K562 (cell line): ENCODE results near the gene DHX8.

ENCODE experiments used
- ARID2 ChIP-seq: fragments of 450-650 bp; IDR thresholded peaks from 2 replicates; pipeline ENCODE4 v1.6.1; 2017; ENCODE audit warnings: antibody characterized with exemption, mild to moderate bottlenecking
- ATF7 ChIP-seq: fragments of 450-650 bp; IDR thresholded peaks from 2 replicates; pipeline ENCODE4 v1.7.1; 2014; ENCODE audit warnings: mild to moderate bottlenecking, moderate library complexity
- CREB1 ChIP-seq, 2 experiments: sonication (generic) in 1 of 2; formaldehyde crosslinking in 1 of 2; IDR thresholded peaks; 2 replicates each; pipeline versions ENCODE4 v1.6.1 to v1.8.0; 2012 to 2022; ENCODE audit warnings: inconsistent platforms in 1 of 2, mild to moderate bottlenecking in 1 of 2, missing genetic modification reagents in 1 of 2, moderate library complexity in 1 of 2
- E2F6 ChIP-seq, 2 experiments: IDR thresholded peaks; 2 replicates each; pipeline ENCODE4 v1.6.1; 2011; ENCODE audit warnings: borderline replicate concordance in 1 of 2, control low read depth in 1 of 2, low read depth in 1 of 2, low read length in 1 of 2, mild to moderate bottlenecking in 1 of 2, mixed read lengths in 1 of 2, moderate library complexity in 1 of 2; ENCODE audit not compliant: insufficient read depth in 1 of 2, insufficient read length in 1 of 2, poor library complexity in 1 of 2, severe bottlenecking in 1 of 2; ENCODE audit errors: extremely low read depth in 1 of 2
- EGR1 ChIP-seq: fragments of 450-650 bp; conservative IDR thresholded peaks from 2 replicates; pipeline ENCODE4 v1.6.1; 2017; ENCODE audit warnings: mild to moderate bottlenecking
- FOXP4 ChIP-seq: sonication (generic); formaldehyde crosslinking; IDR thresholded peaks from 2 replicates; pipeline ENCODE4 v1.8.0; 2022; ENCODE audit warnings: mild to moderate bottlenecking, missing genetic modification reagents, borderline replicate concordance
- HMG20A ChIP-seq: fragments of 450-650 bp; formaldehyde crosslinking; conservative IDR thresholded peaks from 2 replicates; pipeline ENCODE4 v1.4.0; 2020; ENCODE audit warnings: mild to moderate bottlenecking, mixed read lengths
- KDM1A ChIP-seq, 2 experiments: fragments of 450-650 bp; IDR thresholded peaks; 2 replicates each; pipeline ENCODE4 v1.6.1; 2016; ENCODE audit warnings: mild to moderate bottlenecking in 2 of 2
- MAX ChIP-seq: sonication (generic); formaldehyde crosslinking; IDR thresholded peaks from 2 replicates; pipeline ENCODE4 v1.9.0; 2022; ENCODE audit warnings: mild to moderate bottlenecking, missing genetic modification reagents
- SMAD4 ChIP-seq: fragments of 250-450 bp; sonication (Bioruptor Pico); conservative IDR thresholded peaks from 2 replicates; pipeline ENCODE4 v1.8.0; 2021; ENCODE audit warnings: inconsistent platforms, mild to moderate bottlenecking, moderate library complexity
- ZNF57 ChIP-seq: fragments of 450-650 bp; formaldehyde crosslinking; IDR thresholded peaks from 2 replicates; pipeline ENCODE4 v1.4.0; 2020; ENCODE audit warnings: mild to moderate bottlenecking, moderate library complexity
- TF ChIP-seq, protein P1 (sequence below): fragments of 250-450 bp; sonication (Bioruptor Pico); IDR thresholded peaks from 2 replicates; pipeline ENCODE4 v1.4.0; 2020
- TF ChIP-seq, protein P2 (sequence below), 3 experiments: IDR thresholded peaks in 2 of 3; conservative IDR thresholded peaks in 1 of 3; 2 replicates each; pipeline ENCODE4 v1.5.1; 2011 to 2012; ENCODE audit warnings: low read length in 3 of 3, mild to moderate bottlenecking in 3 of 3, control low read depth in 2 of 3, improper control_type of control experiment in 1 of 3, inconsistent platforms in 1 of 3, low read depth in 1 of 3, mixed read lengths in 1 of 3, moderate library complexity in 1 of 3; ENCODE audit not compliant: insufficient read depth in 2 of 3
- TF ChIP-seq, protein P3 (sequence below): sonication (generic); formaldehyde crosslinking; IDR thresholded peaks from 2 replicates; pipeline ENCODE4 v1.8.1; 2023; ENCODE audit warnings: mild to moderate bottlenecking, missing genetic modification reagents

- TF ChIP-seq EGR1 (no peak), ZNF57 (CRISPR knock-in tag) (no peak), HMG20A (CRISPR knock-in tag) (no peak), SMAD4 (no peak), MAX (CRISPR knock-in tag) (no peak), E2F6 (IDR thresholded peaks at IDR 0.05; ENCODE audit: borderline replicate concordance in 1 of 2, extremely low read depth in 1 of 2, insufficient read depth in 1 of 2, insufficient read length in 1 of 2, low read depth in 1 of 2, low read length in 1 of 2, poor library complexity in 1 of 2, severe bottlenecking in 1 of 2) (no peak), CREB1 (IDR thresholded peaks at IDR 0.05) (no peak), CREB1 (CRISPR knock-in tag; IDR thresholded peaks at IDR 0.05) (no peak), FOXP4 (CRISPR knock-in tag) (no peak), ARID2 (no peak), KDM1A (IDR thresholded peaks at IDR 0.05) (no peak), ATF7 (no peak)
- TF ChIP-seq, protein P1, sequence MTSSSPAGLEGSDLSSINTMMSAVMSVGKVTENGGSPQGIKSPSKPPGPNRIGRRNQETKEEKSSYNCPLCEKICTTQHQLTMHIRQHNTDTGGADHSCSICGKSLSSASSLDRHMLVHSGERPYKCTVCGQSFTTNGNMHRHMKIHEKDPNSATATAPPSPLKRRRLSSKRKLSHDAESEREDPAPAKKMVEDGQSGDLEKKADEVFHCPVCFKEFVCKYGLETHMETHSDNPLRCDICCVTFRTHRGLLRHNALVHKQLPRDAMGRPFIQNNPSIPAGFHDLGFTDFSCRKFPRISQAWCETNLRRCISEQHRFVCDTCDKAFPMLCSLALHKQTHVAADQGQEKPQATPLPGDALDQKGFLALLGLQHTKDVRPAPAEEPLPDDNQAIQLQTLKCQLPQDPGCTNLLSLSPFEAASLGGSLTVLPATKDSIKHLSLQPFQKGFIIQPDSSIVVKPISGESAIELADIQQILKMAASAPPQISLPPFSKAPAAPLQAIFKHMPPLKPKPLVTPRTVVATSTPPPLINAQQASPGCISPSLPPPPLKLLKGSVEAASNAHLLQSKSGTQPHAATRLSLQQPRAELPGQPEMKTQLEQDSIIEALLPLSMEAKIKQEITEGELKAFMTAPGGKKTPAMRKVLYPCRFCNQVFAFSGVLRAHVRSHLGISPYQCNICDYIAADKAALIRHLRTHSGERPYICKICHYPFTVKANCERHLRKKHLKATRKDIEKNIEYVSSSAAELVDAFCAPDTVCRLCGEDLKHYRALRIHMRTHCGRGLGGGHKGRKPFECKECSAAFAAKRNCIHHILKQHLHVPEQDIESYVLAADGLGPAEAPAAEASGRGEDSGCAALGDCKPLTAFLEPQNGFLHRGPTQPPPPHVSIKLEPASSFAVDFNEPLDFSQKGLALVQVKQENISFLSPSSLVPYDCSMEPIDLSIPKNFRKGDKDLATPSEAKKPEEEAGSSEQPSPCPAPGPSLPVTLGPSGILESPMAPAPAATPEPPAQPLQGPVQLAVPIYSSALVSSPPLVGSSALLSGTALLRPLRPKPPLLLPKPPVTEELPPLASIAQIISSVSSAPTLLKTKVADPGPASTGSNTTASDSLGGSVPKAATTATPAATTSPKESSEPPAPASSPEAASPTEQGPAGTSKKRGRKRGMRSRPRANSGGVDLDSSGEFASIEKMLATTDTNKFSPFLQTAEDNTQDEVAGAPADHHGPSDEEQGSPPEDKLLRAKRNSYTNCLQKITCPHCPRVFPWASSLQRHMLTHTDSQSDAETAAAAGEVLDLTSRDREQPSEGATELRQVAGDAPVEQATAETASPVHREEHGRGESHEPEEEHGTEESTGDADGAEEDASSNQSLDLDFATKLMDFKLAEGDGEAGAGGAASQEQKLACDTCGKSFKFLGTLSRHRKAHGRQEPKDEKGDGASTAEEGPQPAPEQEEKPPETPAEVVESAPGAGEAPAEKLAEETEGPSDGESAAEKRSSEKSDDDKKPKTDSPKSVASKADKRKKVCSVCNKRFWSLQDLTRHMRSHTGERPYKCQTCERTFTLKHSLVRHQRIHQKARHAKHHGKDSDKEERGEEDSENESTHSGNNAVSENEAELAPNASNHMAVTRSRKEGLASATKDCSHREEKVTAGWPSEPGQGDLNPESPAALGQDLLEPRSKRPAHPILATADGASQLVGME: no peak
- TF ChIP-seq, protein P2, sequence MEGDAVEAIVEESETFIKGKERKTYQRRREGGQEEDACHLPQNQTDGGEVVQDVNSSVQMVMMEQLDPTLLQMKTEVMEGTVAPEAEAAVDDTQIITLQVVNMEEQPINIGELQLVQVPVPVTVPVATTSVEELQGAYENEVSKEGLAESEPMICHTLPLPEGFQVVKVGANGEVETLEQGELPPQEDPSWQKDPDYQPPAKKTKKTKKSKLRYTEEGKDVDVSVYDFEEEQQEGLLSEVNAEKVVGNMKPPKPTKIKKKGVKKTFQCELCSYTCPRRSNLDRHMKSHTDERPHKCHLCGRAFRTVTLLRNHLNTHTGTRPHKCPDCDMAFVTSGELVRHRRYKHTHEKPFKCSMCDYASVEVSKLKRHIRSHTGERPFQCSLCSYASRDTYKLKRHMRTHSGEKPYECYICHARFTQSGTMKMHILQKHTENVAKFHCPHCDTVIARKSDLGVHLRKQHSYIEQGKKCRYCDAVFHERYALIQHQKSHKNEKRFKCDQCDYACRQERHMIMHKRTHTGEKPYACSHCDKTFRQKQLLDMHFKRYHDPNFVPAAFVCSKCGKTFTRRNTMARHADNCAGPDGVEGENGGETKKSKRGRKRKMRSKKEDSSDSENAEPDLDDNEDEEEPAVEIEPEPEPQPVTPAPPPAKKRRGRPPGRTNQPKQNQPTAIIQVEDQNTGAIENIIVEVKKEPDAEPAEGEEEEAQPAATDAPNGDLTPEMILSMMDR (IDR thresholded peaks at IDR 0.05 in 2 of 3, conservative IDR thresholded peaks at IDR 0.05 in 1 of 3; ENCODE audit: insufficient read depth in 2 of 3, low read depth in 1 of 3, low read length in 3 of 3): no peak
- TF ChIP-seq, protein P3, sequence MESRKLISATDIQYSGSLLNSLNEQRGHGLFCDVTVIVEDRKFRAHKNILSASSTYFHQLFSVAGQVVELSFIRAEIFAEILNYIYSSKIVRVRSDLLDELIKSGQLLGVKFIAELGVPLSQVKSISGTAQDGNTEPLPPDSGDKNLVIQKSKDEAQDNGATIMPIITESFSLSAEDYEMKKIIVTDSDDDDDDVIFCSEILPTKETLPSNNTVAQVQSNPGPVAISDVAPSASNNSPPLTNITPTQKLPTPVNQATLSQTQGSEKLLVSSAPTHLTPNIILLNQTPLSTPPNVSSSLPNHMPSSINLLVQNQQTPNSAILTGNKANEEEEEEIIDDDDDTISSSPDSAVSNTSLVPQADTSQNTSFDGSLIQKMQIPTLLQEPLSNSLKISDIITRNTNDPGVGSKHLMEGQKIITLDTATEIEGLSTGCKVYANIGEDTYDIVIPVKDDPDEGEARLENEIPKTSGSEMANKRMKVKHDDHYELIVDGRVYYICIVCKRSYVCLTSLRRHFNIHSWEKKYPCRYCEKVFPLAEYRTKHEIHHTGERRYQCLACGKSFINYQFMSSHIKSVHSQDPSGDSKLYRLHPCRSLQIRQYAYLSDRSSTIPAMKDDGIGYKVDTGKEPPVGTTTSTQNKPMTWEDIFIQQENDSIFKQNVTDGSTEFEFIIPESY (CRISPR knock-in tag): no peak
Observed at GRCh38 chr17:43547189-43547550, 63.4 kb downstream of the DHX8 start.
